Measurements from ENCODE around the gene HINT2.

GRCh38 chr9:35822926-35823325 is 8.1 kb upstream of the HINT2 start:
- no peak for TF ChIP-seq POLR2AphosphoS5 (IDR thresholded peaks at IDR 0.05)
- no peak for TF ChIP-seq CTCF (IDR thresholded peaks at IDR 0.05)
- TF ChIP-seq EP300 (IDR thresholded peaks at IDR 0.05) = no peak
- TF ChIP-seq POLR2A (IDR thresholded peaks at IDR 0.05) = no peak

All from gastroesophageal sphincter (tissue), 3 donors.